Heart left ventricle (tissue), 16 donors: ENCODE data around the gene SCUBE2. TPM values are rescaled to one million over a fixed set of nuclear protein-coding genes. Genes with fewer than 3 reads are reported as not detected.
A peak's percentile ranks its signal among the peaks of the same experiment; 100 is the strongest.

Experiments
- ATAC-seq, 4 donors: fragments of 200-7000 bp; cut with Tn5 transposase; one replicate each; pipeline ENCODE4 v1.9.1; 2020 to 2022; ENCODE audit warnings: moderate library complexity in 4 of 4, mild to moderate bottlenecking in 3 of 4, moderate number of reproducible peaks in 1 of 4
- DNase-seq, 5 donors: peaks; one replicate each; pipeline ENCODE4 v3.0.0-alpha.2; 2020
- H3K27ac ChIP-seq, 12 donors: fragments of 200-600 bp; sonication (generic) in 4 of 12; one replicate each; pipeline versions ENCODE4 v1.5.0 to v1.8.0; 2016 to 2022; ENCODE audit warnings: mild to moderate bottlenecking in 2 of 12
- H3K27me3 ChIP-seq, 9 donors: fragments of 200-600 bp; sonication (generic) in 2 of 9; one replicate each; pipeline versions ENCODE4 v1.5.1 to v1.8.0; 2016 to 2022; ENCODE audit warnings: mild to moderate bottlenecking in 3 of 9
- H3K36me3 ChIP-seq, 9 donors: fragments of 200-600 bp; sonication (generic) in 2 of 9; one replicate each; pipeline versions ENCODE4 v1.5.0 to v1.8.0; 2018 to 2022; ENCODE audit warnings: mild to moderate bottlenecking in 2 of 9
- H3K4me1 ChIP-seq, 12 donors: fragments of 200-600 bp; sonication (generic) in 4 of 12; one replicate each; pipeline versions ENCODE4 v1.5.0 to v1.8.0; 2016 to 2022; ENCODE audit warnings: mild to moderate bottlenecking in 3 of 12
- H3K4me3 ChIP-seq, 12 donors: fragments of 200-600 bp; sonication (generic) in 4 of 12; one replicate each; pipeline versions ENCODE4 v1.5.0 to v1.8.0; 2017 to 2022; ENCODE audit warnings: mild to moderate bottlenecking in 9 of 12, moderate library complexity in 4 of 12
- H3K9me3 ChIP-seq, 12 donors: fragments of 200-600 bp; sonication (generic) in 4 of 12; one replicate each; pipeline versions ENCODE4 v1.5.0 to v1.8.0; 2016 to 2022; ENCODE audit warnings: mild to moderate bottlenecking in 1 of 12
- POLR2A ChIP-seq, 2 donors: fragments of 450-650 bp; IDR thresholded peaks; one replicate each; pipeline ENCODE4 v1.6.1; 2017; ENCODE audit warnings: antibody characterized with exemption in 2 of 2, mild to moderate bottlenecking in 2 of 2, moderate library complexity in 2 of 2
- WGBS, 4 donors: extraction: QIAGEN DNeasy Blood & Tissue Kit in 2 of 4; methylation state at CpG; one replicate each; pipeline versions ENCODE4 v1.1.5 to v1.1.7; 2013 to 2018; 5-methylcytosine and 5-hydroxymethylcytosine counted together
- intact Hi-C, 10 donors: fragments of 100-400 bp; cut with DNase I; formaldehyde crosslinking; loops; one replicate each; pipeline versions ENCODE4 v1.11.1 to v1.14.2; 2022
- polyA plus RNA-seq, 2 donors: library from polyadenylated mRNA; stranded (reverse); fragments of 200-250 nt; gene quantifications; one replicate each; pipeline ENCODE4 v1.2.3, GENCODE V29; 2013
- total RNA-seq, 9 donors: library from RNA; depleted of rRNA in 2 of 9; stranded (reverse); fragments of >200 nt in 2 of 9; fragmentation: NEBNext Ultra II Directional in 3 of 9; extraction: Animal tissue kit (Norgen Biotek cat#: 25700) in 3 of 9; gene quantifications; one replicate each; pipeline versions ENCODE4 v1.1.0 to v1.2.4, GENCODE V29; 2016 to 2023
- TF ChIP-seq, protein P1 (sequence below), 12 donors: fragments of 200-600 bp; sonication (generic) in 4 of 12; IDR thresholded peaks; one replicate each; pipeline versions ENCODE4 v1.5.0 to v1.8.0; 2018 to 2022; ENCODE audit warnings: antibody characterized with exemption in 12 of 12, mild to moderate bottlenecking in 5 of 12
- donor health status: ischemic (EF 13 %, LVEDD 7.1; RV severe dilation, severe dysfunction).
- donor health status: healthy with polysubstance abuse.
- donor health status: DM: no; HTN: yes; CAD: no.
- donor health status: DM: no; HTN: no; CAD: no.
- donor health status: ischemic (EF 25% LVEDD 6.9; RV normal size, moderate dysfunction).
- donor health status: ischemic (EF 25% LVEDD 5.7; RV mildly dilated, moderate dysfunction).
- donor health status: healthy.
- donor health status: DM: yes; HTN: yes; CAD: no.
- donor health status: ischemic (EF 35%, LVEDD 5.7; RV mildly dilated, moderate dysfunction).
- donor health status: nonischemic (EF 11% LVEDD 7.7; RV severe dilation, severe dysfunction).
- donor health status: DM: yes; HTN: yes; CAD: no.
- donor health status: PGD.
- donor health status: ischemic (EF 29% LVEDD 5.4; RV normal size, mild dysfunction).
- donor health status: nonischemic (EF 23%, LVEDD 6.1; RV moderate dilation, normal function).

Gene SCUBE2
- total and polyA plus RNA-seq, 11 donors = 0.08 to 4.3 (median 0.83) TPM

DNA sequence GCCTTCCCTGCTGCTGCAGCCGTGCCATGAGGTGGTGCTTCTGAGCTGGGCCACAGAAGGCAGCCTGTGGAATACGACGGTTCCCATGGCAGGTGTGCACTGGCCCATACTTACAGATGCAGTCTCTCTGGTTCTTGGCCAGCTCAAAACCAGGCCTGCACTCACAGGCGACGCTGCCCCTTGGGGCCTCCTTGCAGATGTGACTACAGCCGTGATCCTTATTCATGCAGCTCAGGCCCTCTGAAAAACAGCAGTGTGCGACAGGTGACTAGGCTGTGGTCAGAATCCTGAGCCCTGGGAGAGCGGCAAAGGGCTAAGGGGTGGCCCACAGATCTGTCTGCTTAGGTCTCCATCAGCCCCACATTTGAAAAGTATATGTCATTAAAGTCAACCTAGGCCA lies 22.1 kb downstream of the SCUBE2 start:
- Histone ChIP-seq H3K4me3 (no peak overlapping the region), H3K36me3 (no peaks in the 10 kb centered on the region), H3K27me3 (no peaks in the 10 kb centered on the region), H3K27ac (no peak overlapping the region), H3K4me1 (no peaks in the 10 kb centered on the region), H3K9me3 (no peaks in the 10 kb centered on the region)
- DNase-seq (no peak), ATAC-seq (no peak)
- 90 to 96% (median 92%) methylated on average over 8 of the region's 8 CpGs for WGBS, 4 donors
- TF ChIP-seq POLR2A (IDR thresholded peaks at IDR 0.05) = no peak
- TF ChIP-seq, protein P1, sequence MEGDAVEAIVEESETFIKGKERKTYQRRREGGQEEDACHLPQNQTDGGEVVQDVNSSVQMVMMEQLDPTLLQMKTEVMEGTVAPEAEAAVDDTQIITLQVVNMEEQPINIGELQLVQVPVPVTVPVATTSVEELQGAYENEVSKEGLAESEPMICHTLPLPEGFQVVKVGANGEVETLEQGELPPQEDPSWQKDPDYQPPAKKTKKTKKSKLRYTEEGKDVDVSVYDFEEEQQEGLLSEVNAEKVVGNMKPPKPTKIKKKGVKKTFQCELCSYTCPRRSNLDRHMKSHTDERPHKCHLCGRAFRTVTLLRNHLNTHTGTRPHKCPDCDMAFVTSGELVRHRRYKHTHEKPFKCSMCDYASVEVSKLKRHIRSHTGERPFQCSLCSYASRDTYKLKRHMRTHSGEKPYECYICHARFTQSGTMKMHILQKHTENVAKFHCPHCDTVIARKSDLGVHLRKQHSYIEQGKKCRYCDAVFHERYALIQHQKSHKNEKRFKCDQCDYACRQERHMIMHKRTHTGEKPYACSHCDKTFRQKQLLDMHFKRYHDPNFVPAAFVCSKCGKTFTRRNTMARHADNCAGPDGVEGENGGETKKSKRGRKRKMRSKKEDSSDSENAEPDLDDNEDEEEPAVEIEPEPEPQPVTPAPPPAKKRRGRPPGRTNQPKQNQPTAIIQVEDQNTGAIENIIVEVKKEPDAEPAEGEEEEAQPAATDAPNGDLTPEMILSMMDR (IDR thresholded peaks at IDR 0.05) = no peak
- intact Hi-C loops = no loop called here

DNA sequence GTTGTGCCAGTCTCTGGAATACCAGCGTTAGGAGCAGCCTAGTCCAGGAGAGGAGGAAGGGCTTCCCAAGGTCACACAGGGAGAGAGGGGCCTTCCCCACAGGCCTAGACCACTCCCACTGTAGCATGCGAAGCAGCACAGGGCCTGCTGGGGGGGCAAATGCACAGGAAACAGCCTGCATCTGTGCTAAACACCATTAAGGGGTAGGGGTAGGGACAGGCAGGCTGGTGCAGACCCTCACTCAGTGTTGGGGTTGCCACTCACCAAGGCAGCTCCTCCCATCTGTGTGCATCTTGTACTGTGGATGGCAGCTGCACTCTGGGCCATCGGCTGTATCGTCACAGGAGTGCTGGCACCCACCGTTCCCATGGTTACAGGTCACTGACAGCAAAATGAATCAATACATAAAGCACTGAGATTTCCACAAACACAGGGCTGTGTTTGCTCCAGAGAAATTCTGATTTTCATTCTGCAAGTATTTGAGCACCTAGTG lies 24.9 kb downstream of the SCUBE2 start:
- 76 to 96% (median 88%) methylated on average over 4 to 5 of the region's 5 CpGs for WGBS, 4 donors
- peak in 1 of 4 donors; percentile 22 for ATAC-seq
- H3K27ac ChIP-seq = peak overlapping the region in 1 of 12 donors; percentile 45
- H3K27me3 ChIP-seq = no peaks in the 10 kb centered on the region
- H3K4me1 ChIP-seq = no peaks in the 10 kb centered on the region
- no peak overlapping the region for H3K4me3 ChIP-seq
- no peak for DNase-seq
- no peaks in the 10 kb centered on the region for H3K36me3 ChIP-seq
- no peaks in the 10 kb centered on the region for H3K9me3 ChIP-seq
- TF ChIP-seq, protein P1 (IDR thresholded peaks at IDR 0.05) = no peak
- TF ChIP-seq POLR2A (IDR thresholded peaks at IDR 0.05) = no peak
- intact Hi-C loops = no loop called here

DNA sequence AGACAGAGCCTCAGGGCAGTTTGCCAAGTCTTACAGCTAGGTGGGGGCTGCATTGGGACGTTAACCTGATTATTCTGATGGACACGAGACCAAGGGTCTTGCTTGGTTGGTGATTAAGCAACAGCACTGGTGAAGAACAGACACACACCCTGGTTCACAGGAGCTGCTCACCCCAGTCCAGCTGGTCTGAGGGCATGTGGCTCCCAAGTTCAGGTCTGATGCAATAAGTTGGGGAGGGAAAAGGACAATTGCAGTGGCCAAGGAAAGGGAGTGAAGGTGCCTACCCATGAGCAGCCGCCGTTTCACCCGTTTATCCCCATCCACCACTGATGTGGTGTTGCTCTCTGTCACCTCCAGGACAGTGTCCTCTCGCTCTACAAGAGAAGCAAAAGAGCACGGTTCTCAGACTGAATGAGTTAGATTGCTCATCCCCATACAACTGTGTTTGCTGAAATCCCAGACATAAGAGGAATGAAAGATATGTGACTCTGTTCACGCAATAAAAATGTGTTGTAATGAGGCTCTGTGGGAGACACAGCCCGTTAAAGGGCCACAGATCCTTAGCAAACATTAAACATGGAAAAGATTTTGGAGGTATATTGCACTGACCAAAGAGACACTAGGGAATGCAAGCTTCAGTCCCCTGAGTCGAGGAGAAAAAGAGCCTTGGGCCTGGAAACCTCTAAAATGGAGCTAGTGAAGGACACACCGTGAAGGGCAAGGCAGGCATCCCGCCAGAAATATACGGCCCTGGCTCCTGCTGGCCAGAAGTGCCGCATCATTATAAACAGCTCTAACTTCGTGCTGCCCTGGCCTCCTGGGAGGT lies 25.6 kb downstream of the SCUBE2 start:
- Histone ChIP-seq H3K36me3 (no peaks in the 10 kb centered on the region), H3K9me3 (no peaks in the 10 kb centered on the region), H3K4me3 (no peak overlapping the region), H3K27me3 (no peaks in the 10 kb centered on the region), H3K27ac (peak overlapping the region in 1 of 12 donors; percentile 45), H3K4me1 (no peaks in the 10 kb centered on the region)
- intact Hi-C loops = no loop called here
- ATAC-seq = no peak
- TF ChIP-seq, protein P1 (IDR thresholded peaks at IDR 0.05) = no peak
- TF ChIP-seq POLR2A (IDR thresholded peaks at IDR 0.05) = no peak
- WGBS, 4 donors = 84 to 89% (median 86%) methylated on average over 15 of the region's 15 CpGs
- DNase-seq = no peak

DNA sequence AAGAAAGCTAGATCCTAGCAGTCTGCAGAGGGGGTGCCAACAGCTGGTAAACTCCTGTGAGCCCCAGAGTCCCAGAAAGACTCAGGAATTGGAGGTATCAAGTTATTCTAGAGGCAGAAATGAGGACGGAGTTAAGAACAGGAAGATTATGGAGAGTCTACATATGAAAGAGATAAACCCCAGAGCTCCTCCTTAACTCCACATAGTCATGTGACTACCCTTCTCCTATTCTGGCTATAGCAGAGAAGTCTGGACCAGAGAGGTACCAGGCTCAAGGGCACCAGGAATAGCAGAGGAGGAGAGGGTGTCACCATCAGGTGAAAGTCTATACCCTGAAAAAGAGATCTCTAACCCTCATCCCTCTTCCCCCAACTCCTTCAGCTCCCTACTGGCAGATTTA lies 29.6 kb downstream of the SCUBE2 start:
- Histone ChIP-seq H3K36me3 (peaks cover 0 to 5% (median 0%) of the 10 kb centered on the region in 9 donors), H3K4me1 (peaks cover 0 to 4% (median 0%) of the 10 kb centered on the region in 12 donors), H3K27ac (no peak overlapping the region), H3K9me3 (no peaks in the 10 kb centered on the region), H3K27me3 (no peaks in the 10 kb centered on the region), H3K4me3 (no peak overlapping the region)
- DNase-seq (no peak), ATAC-seq (no peak)
- intact Hi-C loops = loop anchor here in 1 of 10 donors (5.0 kb wide), 1 partner anchor 45 kb away; no protein-coding TSS in a partner anchor
- 71 to 91% (median 84%) methylated on average over 1 of the region's 1 CpG for WGBS, 4 donors
- TF ChIP-seq POLR2A (IDR thresholded peaks at IDR 0.05) = no peak
- TF ChIP-seq, protein P1 (IDR thresholded peaks at IDR 0.05) = no peak
